ENCODE data around the gene GALR2. TPM values are rescaled to one million over a fixed set of nuclear protein-coding genes. Genes with fewer than 3 reads are reported as not detected.

The GALR2 gene
- total RNA-seq, 6 donors from 2014 or later = 0.61 TPM; not detected in 5

DNA sequence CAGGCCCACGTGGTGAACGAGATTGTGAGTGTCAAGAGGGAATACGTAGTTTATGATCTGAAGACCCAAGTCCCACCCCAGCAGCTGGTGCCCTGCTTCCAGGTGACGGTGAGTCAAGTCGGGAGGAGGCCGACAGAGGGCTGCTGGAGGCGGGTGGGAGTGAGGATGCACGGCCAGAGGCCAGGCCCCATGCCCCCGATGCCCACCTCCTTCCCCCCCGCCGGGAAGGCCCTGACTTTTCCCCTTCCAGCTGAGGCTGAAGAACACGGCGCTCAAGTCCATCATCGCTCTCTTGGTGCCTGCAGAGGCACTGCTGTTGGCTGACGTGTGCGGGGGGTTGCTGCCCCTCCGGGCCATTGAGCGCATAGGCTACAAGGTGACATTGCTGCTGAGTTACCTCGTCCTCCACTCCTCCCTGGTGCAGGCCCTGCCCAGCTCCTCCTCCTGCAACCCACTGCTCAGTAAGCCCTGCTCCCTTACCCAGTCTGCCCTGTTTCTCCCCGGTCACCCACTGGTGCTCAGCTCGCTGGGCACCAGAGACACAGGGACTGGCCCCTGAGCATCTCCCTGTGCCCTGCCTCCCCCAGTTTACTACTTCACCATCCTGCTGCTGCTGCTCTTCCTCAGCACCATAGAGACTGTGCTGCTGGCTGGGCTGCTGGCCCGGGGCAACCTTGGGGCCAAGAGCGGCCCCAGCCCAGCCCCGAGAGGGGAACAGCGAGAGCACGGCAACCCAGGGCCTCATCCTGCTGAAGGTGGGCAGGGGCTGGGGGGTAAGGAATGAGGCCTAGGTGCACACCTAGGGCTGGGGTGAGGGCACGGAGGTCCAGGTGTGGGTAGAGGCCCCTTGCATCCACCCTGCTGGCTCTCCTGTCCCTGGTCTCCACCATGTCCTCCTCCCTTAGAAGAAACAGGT, 7.0 kb downstream of the GALR2 start:
- H3K9me3 ChIP-seq = no peaks in the 10 kb centered on the region
- H3K27me3 ChIP-seq = peaks cover 0 to 25% (median 11%) of the 10 kb centered on the region in 4 donors
- WGBS, 2 donors = 78 to 83% methylated on average over 21 to 27 of the region's 27 CpGs
- H3K27ac ChIP-seq = no peak overlapping the region
- peaks cover 10 to 20% (median 18%) of the 10 kb centered on the region in 4 donors for H3K4me1 ChIP-seq
- H3K4me3 ChIP-seq = no peak overlapping the region
- ATAC-seq (ENCODE audit: low FRiP score in 2 of 2) = no peak
- no peak for DNase-seq
- H3K36me3 ChIP-seq = peaks cover 19 to 46% (median 38%) of the 10 kb centered on the region in 4 donors
- no peak for TF ChIP-seq CTCF (IDR thresholded peaks at IDR 0.05)
- TF ChIP-seq POLR2AphosphoS5 (IDR thresholded peaks at IDR 0.05) = no peak
- no peak for TF ChIP-seq EP300 (IDR thresholded peaks at IDR 0.05)
- no peak for TF ChIP-seq POLR2A (IDR thresholded peaks at IDR 0.05)

GRCh38 chr17:76082326-76083251, 8.0 kb downstream of the GALR2 start:
- 80 to 89% methylated on average over 16 to 20 of the region's 20 CpGs for WGBS, 2 donors
- TF ChIP-seq POLR2A (IDR thresholded peaks at IDR 0.05) (no peak), POLR2AphosphoS5 (IDR thresholded peaks at IDR 0.05) (no peak), EP300 (IDR thresholded peaks at IDR 0.05) (no peak), CTCF (IDR thresholded peaks at IDR 0.05) (no peak)
- H3K36me3 ChIP-seq = peaks cover 20 to 56% (median 49%) of the 10 kb centered on the region in 4 donors
- no peak overlapping the region for H3K4me3 ChIP-seq
- H3K27ac ChIP-seq = no peak overlapping the region
- ATAC-seq (ENCODE audit: low FRiP score in 2 of 2) (no peak), DNase-seq (no peak)
- peaks cover 0 to 15% (median 2%) of the 10 kb centered on the region in 4 donors for H3K27me3 ChIP-seq
- peaks cover 2 to 12% (median 9%) of the 10 kb centered on the region in 4 donors for H3K4me1 ChIP-seq
- no peaks in the 10 kb centered on the region for H3K9me3 ChIP-seq

- H3K9me3 ChIP-seq = no peaks in the 10 kb centered on the region
- no peak for TF ChIP-seq EP300 (IDR thresholded peaks at IDR 0.05)
- no peak for TF ChIP-seq POLR2A (IDR thresholded peaks at IDR 0.05)
- TF ChIP-seq POLR2AphosphoS5 (IDR thresholded peaks at IDR 0.05) = no peak
- ATAC-seq (ENCODE audit: low FRiP score in 2 of 2) (no peak), DNase-seq (no peak)
- H3K4me3 ChIP-seq = no peak overlapping the region
- peaks cover 0 to 10% (median 0%) of the 10 kb centered on the region in 4 donors for H3K27me3 ChIP-seq
- H3K4me1 ChIP-seq = peaks cover 0 to 12% (median 5%) of the 10 kb centered on the region in 4 donors
- 75 to 93% methylated on average over 4 to 15 of the region's 15 CpGs for WGBS, 2 donors
- H3K36me3 ChIP-seq = peaks cover 30 to 67% (median 59%) of the 10 kb centered on the region in 4 donors
- H3K27ac ChIP-seq = no peak overlapping the region
These were observed 9.1 kb downstream of the GALR2 start for GRCh38 chr17:76083536-76084182.

DNA sequence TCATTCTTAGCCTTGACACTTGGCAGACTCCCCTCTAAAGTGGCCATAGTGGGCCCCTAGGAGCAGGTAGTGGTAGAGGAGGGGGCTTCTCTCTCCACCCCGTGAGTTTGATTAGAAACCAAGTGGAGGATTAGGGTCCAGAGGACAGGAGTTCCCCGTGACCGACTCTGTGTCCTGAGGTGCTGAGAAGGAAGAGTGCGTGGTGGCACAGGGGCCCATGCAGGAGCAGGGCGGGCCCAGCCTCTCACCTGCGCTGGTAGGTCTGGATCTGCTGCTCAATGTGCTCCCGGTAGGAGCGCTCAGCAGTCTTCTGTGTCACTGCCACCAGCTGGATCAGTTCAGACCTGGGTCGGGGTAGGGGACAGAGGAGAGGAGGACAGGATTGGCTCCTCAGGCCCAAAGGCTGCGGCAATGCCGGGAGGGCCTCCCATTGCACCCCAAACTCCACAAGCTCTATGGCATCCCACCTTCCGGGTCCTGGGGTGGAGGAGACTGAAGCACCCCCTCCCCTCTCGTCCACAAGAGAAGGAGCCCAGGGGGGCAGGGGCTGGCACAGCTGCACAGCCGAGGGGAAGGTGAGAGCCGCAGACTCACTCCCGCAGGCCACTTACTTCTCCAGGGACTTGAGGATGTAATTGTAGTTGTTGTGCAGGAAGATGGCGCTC, 10.6 kb downstream of the GALR2 start:
- TF ChIP-seq POLR2AphosphoS5 (IDR thresholded peaks at IDR 0.05) (no peak), EP300 (IDR thresholded peaks at IDR 0.05) (no peak), POLR2A (IDR thresholded peaks at IDR 0.05) (no peak), CTCF (IDR thresholded peaks at IDR 0.05) (no peak)
- 78 to 84% methylated on average over 9 to 15 of the region's 17 CpGs for WGBS, 2 donors

More for the DNA sequence above, 10.6 kb downstream of the GALR2 start:
- Histone ChIP-seq H3K9me3 (no peaks in the 10 kb centered on the region), H3K27me3 (no peaks in the 10 kb centered on the region), H3K36me3 (peaks cover 40 to 82% (median 75%) of the 10 kb centered on the region in 4 donors), H3K4me3 (no peak overlapping the region), H3K27ac (no peak overlapping the region), H3K4me1 (peaks cover 0 to 5% (median 3%) of the 10 kb centered on the region in 4 donors)
- DNase-seq = no peak
- no peak for ATAC-seq (ENCODE audit: low FRiP score in 2 of 2)
